ENCODE data around the gene DNAJC1.

DNAJC1 gene

DNA sequence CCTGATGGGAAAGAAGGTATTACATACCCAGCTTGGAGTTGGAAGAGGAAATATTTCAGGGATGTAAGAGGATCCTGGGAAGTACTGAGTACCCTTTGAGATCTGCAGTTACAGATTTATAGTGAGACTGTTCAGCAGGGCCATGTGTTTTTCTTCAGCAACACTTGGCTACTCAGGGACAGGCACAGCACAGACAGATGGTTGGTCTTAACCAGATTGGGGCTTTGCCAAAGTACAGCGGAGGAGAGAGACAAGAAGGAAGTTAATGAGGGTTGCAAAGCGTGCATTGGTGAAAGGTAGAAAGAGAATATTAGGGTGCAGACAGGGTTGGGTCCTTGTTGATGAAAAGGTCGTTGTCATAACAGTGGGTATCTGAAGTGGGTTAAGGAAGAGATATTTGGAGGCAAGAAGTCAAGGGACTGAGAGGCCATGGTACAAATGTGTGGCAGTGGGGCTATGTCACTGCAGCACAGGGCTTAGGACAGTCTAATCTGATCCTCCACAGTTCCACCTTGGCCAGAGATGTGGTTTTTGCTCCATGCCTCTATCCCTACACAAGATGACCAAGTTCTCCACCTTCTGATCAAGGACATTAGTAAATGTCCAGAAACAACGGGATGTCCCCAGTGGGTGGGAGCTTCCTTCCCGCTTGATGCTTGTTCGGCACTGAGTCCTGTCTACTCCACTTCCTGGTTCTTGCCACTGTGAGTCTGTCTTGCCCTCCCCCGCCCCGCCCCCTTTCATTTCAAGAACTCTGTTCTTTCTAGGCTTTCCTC lies 18.9 kb upstream of the DNAJC1 start:
- TF ChIP-seq FOXP2 (optimal IDR thresholded peaks at IDR 0.05; ENCODE audit: borderline replicate concordance, extremely low read depth, extremely low read length, insufficient read depth) (no peak), POLR2AphosphoS5 (IDR thresholded peaks at IDR 0.05; ENCODE audit: low read depth, low read length) (no peak), TAF1 (IDR thresholded peaks at IDR 0.05; ENCODE audit: borderline replicate concordance, insufficient read depth, low read length) (no peak), REST (IDR thresholded peaks at IDR 0.05; ENCODE audit: insufficient read depth in 1 of 2, low read depth in 2 of 2, low read length in 2 of 2) (no peak), SIN3A (IDR thresholded peaks at IDR 0.05; ENCODE audit: borderline replicate concordance, insufficient read depth, low read length) (no peak)

- no peak for TF ChIP-seq TAF1 (IDR thresholded peaks at IDR 0.05; ENCODE audit: borderline replicate concordance, insufficient read depth, low read length)
- TF ChIP-seq FOXP2 (optimal IDR thresholded peaks at IDR 0.05; ENCODE audit: borderline replicate concordance, extremely low read depth, extremely low read length, insufficient read depth): no peak
- no peak for TF ChIP-seq SIN3A (IDR thresholded peaks at IDR 0.05; ENCODE audit: borderline replicate concordance, insufficient read depth, low read length)
Observed at GRCh38 chr10:22017283-22018020, 13.9 kb upstream of the DNAJC1 start.

GRCh38 chr10:22016046-22016705 lies 12.6 kb upstream of the DNAJC1 start:
- TF ChIP-seq TAF1 (IDR thresholded peaks at IDR 0.05; ENCODE audit: borderline replicate concordance, insufficient read depth, low read length): no peak
- no peak for TF ChIP-seq REST (IDR thresholded peaks at IDR 0.05; ENCODE audit: insufficient read depth in 1 of 2, low read depth in 2 of 2, low read length in 2 of 2)

GRCh38 chr10:22010973-22011408 lies 7.5 kb upstream of the DNAJC1 start:
- TF ChIP-seq TAF1 (IDR thresholded peaks at IDR 0.05; ENCODE audit: borderline replicate concordance, insufficient read depth, low read length) (no peak), REST (IDR thresholded peaks at IDR 0.05; ENCODE audit: insufficient read depth in 1 of 2, low read depth in 2 of 2, low read length in 2 of 2) (no peak), POLR2AphosphoS5 (IDR thresholded peaks at IDR 0.05; ENCODE audit: low read depth, low read length) (no peak), SIN3A (IDR thresholded peaks at IDR 0.05; ENCODE audit: borderline replicate concordance, insufficient read depth, low read length) (no peak), FOXP2 (optimal IDR thresholded peaks at IDR 0.05; ENCODE audit: borderline replicate concordance, extremely low read depth, extremely low read length, insufficient read depth) (no peak)

DNA sequence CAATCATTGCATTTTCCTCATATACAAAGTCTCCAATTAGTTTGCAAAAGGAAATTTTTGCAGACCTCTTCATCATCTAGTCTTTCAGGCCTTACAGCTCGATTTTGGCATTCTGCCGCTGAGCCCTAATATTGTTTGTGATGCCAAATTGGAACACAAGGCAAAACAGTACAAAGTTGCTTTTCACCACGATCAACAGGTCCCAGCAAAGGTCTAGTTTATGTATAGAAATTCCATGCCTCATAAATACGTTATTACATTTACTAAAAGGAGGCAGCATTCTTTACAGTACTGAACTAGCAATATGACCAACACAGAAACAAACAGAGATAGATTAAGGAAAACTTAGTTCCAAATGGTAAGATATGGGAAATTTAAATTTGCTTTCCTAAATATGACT lies 7.0 kb upstream of the DNAJC1 start:
- TF ChIP-seq REST (IDR thresholded peaks at IDR 0.05; ENCODE audit: insufficient read depth in 1 of 2, low read depth in 2 of 2, low read length in 2 of 2): no peak
- TF ChIP-seq SIN3A (IDR thresholded peaks at IDR 0.05; ENCODE audit: borderline replicate concordance, insufficient read depth, low read length): no peak
- TF ChIP-seq TAF1 (IDR thresholded peaks at IDR 0.05; ENCODE audit: borderline replicate concordance, insufficient read depth, low read length): no peak
- TF ChIP-seq FOXP2 (optimal IDR thresholded peaks at IDR 0.05; ENCODE audit: borderline replicate concordance, extremely low read depth, extremely low read length, insufficient read depth): no peak
- no peak for TF ChIP-seq POLR2AphosphoS5 (IDR thresholded peaks at IDR 0.05; ENCODE audit: low read depth, low read length)

Measured in PFSK-1 (cell line).